K562 (cell line): ENCODE data around the gene METRNL.

Experiments used
- CTCF ChIP-seq, 3 experiments: IDR thresholded peaks in 2 of 3; conservative IDR thresholded peaks in 1 of 3; 2 replicates each; pipeline ENCODE4 v1.5.1; 2011 to 2012; ENCODE audit warnings: low read length in 3 of 3, mild to moderate bottlenecking in 3 of 3, control low read depth in 2 of 3, improper control_type of control experiment in 1 of 3, inconsistent platforms in 1 of 3, low read depth in 1 of 3, mixed read lengths in 1 of 3, moderate library complexity in 1 of 3; ENCODE audit not compliant: insufficient read depth in 2 of 3
- E2F8 ChIP-seq: fragments of 450-650 bp; IDR thresholded peaks from 2 replicates; pipeline ENCODE4 v1.7.1; 2018; ENCODE audit warnings: mild to moderate bottlenecking, low read depth; ENCODE audit not compliant: partially characterized antibody
- HNRNPLL ChIP-seq: fragments of 200-400 bp; formaldehyde crosslinking; IDR thresholded peaks from 2 replicates; pipeline ENCODE4 v1.6.1; 2017; ENCODE audit warnings: low read length, low read depth, mild to moderate bottlenecking; ENCODE audit not compliant: poor library complexity, severe bottlenecking
- NCOA2 ChIP-seq, 2 experiments: fragments of 450-650 bp; IDR thresholded peaks; 2 replicates each; pipeline ENCODE4 v1.6.1; 2018; ENCODE audit warnings: mild to moderate bottlenecking in 2 of 2, moderate library complexity in 1 of 2; ENCODE audit not compliant: partially characterized antibody in 2 of 2
- RAD21 ChIP-seq, 2 experiments: fragments of 250-450 bp in 1 of 2; fragments of 450-650 bp in 1 of 2; sonication (Bioruptor Pico) in 1 of 2; formaldehyde crosslinking in 1 of 2; IDR thresholded peaks in 1 of 2; conservative IDR thresholded peaks in 1 of 2; 2 replicates each; pipeline versions ENCODE4 v1.4.0 to v1.8.0; 2020 to 2022; ENCODE audit warnings: mild to moderate bottlenecking in 2 of 2, moderate library complexity in 1 of 2
- TCF7L2 ChIP-seq: fragments of 150-350 bp; IDR thresholded peaks from 2 replicates; pipeline ENCODE4 v1.6.1; 2016; ENCODE audit warnings: low read depth, mild to moderate bottlenecking, low read length, moderate library complexity
- TF ChIP-seq, protein P1 (sequence below): IDR thresholded peaks from 3 replicates; pipeline ENCODE4 v1.6.1; 2011; ENCODE audit warnings: borderline replicate concordance, mild to moderate bottlenecking, moderate library complexity; ENCODE audit not compliant: insufficient read length; ENCODE audit errors: extremely low read depth

GRCh38 chr17:83129676-83130075 lies 50.3 kb downstream of the METRNL start:
- TF ChIP-seq RAD21 (CRISPR knock-in tag; conservative IDR thresholded peaks at IDR 0.05 in 1 of 2, IDR thresholded peaks at IDR 0.05 in 1 of 2) (no peak), NCOA2 (IDR thresholded peaks at IDR 0.05; ENCODE audit: partially characterized antibody in 2 of 2) (no peak), TCF7L2 (no peak), E2F8 (no peak), HNRNPLL (no peak), CTCF (IDR thresholded peaks at IDR 0.05 in 2 of 3, conservative IDR thresholded peaks at IDR 0.05 in 1 of 3; ENCODE audit: insufficient read depth in 2 of 3, low read depth in 1 of 3, low read length in 3 of 3) (no peak)
- TF ChIP-seq, protein P1, sequence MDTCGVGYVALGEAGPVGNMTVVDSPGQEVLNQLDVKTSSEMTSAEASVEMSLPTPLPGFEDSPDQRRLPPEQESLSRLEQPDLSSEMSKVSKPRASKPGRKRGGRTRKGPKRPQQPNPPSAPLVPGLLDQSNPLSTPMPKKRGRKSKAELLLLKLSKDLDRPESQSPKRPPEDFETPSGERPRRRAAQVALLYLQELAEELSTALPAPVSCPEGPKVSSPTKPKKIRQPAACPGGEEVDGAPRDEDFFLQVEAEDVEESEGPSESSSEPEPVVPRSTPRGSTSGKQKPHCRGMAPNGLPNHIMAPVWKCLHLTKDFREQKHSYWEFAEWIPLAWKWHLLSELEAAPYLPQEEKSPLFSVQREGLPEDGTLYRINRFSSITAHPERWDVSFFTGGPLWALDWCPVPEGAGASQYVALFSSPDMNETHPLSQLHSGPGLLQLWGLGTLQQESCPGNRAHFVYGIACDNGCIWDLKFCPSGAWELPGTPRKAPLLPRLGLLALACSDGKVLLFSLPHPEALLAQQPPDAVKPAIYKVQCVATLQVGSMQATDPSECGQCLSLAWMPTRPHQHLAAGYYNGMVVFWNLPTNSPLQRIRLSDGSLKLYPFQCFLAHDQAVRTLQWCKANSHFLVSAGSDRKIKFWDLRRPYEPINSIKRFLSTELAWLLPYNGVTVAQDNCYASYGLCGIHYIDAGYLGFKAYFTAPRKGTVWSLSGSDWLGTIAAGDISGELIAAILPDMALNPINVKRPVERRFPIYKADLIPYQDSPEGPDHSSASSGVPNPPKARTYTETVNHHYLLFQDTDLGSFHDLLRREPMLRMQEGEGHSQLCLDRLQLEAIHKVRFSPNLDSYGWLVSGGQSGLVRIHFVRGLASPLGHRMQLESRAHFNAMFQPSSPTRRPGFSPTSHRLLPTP = no peak
